Prostate gland (tissue), 2 donors: ENCODE measurements around the gene NXPH2.

Source experiments
- CTCF ChIP-seq, 4 experiments: fragments of 200-600 bp in 2 of 4; fragments of 450-650 bp in 2 of 4; sonication (generic) in 2 of 4; IDR thresholded peaks; 1 replicate in 3 of 4; 2 replicates in 1 of 4; pipeline ENCODE4 v1.5.1; 2016 to 2019; ENCODE audit warnings: antibody characterized with exemption in 4 of 4, mild to moderate bottlenecking in 2 of 4, moderate library complexity in 2 of 4
- POLR2A ChIP-seq: fragments of 450-650 bp; IDR thresholded peaks from one replicate; pipeline ENCODE4 v1.6.1; 2016; ENCODE audit warnings: antibody characterized with exemption, mild to moderate bottlenecking

- TF ChIP-seq CTCF (IDR thresholded peaks at IDR 0.05) (no peak), POLR2A (no peak)
Measured at GRCh38 chr2:138707392-138708074, 72.7 kb downstream of the NXPH2 start.
